ENCODE measurements around the gene SNRPA. TPM values are rescaled to one million over a fixed set of nuclear protein-coding genes. Genes with fewer than 3 reads are reported as not detected.

SNRPA gene
- total RNA-seq, 1 donor, result 34.1 TPM

DNA sequence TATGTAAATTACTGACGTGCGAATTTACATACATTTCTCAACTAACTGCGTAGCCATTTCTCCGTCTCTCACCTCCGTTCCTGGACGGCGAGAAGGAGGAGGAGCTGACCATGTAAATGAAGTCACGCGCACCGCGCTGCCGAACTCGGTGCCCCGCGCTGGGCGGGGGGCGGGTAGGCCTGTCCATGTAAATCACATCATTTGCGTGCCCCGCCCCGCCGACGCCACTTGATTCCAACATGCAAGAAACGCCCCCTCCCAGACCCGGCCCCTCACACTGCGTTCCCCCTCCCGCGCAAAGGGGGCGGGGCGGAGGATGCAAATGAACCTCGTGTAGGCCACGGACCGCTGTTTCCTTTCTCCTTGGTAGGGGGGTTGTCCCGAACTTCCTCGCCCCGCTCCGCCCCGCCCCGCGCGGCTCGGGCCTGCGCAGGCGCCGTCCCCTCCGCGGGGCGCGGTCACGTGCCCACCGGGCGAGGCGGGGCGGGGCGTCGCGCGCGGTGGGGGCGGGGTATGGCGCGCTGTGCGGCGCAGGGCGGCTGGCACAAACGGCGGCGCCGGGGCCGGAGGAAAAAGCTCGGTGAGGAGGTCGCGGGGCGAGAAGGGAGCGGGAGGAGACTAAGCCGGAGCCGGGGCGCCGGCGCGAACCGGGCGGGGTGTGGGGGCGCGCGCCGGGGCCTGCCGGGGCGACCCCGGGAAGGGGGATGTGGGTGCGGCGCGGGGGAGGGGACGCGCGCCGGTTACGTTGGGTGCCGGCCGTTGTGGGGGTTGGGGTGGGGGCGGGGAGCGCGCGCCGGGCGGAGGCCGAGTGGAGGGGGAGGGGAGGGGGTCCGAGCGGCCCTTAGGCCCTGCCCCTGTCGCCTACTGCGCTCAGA is 47.9 kb downstream of the SNRPA start, which contains the start of gene EGLN2:
Gene EGLN2, plus strand, starts transcription at position 509 of the 875 bp plus-strand sequence. CDS start 1,382 bp downstream, outside the sequence.
- DNase-seq (ENCODE audit: low read depth), result peak; percentile 100
- TF ChIP-seq, protein P1, sequence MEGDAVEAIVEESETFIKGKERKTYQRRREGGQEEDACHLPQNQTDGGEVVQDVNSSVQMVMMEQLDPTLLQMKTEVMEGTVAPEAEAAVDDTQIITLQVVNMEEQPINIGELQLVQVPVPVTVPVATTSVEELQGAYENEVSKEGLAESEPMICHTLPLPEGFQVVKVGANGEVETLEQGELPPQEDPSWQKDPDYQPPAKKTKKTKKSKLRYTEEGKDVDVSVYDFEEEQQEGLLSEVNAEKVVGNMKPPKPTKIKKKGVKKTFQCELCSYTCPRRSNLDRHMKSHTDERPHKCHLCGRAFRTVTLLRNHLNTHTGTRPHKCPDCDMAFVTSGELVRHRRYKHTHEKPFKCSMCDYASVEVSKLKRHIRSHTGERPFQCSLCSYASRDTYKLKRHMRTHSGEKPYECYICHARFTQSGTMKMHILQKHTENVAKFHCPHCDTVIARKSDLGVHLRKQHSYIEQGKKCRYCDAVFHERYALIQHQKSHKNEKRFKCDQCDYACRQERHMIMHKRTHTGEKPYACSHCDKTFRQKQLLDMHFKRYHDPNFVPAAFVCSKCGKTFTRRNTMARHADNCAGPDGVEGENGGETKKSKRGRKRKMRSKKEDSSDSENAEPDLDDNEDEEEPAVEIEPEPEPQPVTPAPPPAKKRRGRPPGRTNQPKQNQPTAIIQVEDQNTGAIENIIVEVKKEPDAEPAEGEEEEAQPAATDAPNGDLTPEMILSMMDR (IDR thresholded peaks at IDR 0.05; ENCODE audit: insufficient read depth, low read depth, low read length), result no peak
- peak within 1 kb of the TSS; percentile 90 for H3K4me3 ChIP-seq (ENCODE audit: low read depth, low read length)

DNA sequence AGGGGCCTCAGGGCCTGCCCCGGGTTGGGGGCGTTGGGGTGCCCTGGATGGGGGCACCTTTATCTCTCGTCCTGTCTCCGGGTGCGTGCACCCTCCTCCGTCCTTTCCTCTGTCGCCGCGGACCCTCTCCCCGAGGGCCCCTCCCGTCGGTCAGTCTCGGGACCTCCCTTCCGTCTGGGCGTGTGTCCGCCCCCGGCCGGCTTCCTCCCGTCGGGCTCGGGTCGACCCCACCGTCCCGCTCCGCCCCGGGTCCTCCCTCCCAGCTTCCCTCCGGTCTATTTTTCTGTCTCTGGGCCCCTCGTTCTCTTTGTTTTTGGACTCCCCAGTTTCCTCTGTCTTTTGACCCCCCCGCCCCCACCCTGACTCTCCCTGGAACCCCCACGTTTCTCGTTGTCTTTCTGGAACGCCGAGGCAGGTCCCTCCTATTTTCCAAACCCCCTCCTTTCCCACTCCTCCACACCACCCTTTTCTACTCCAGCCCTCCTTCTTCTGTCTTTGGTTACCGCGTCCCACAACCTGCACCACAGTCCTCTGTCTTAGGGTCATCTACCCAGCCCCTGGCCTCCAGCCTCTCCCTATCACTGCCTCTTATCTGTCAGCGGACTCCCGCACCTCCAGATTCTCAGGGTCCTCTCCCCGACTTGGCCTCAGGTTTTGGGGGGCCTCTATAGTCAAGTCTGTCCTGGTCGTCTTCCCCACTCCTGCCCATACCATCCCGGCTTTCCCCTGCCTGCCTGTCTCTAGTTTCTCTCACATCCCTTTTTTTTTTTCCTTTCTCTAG is 48.7 kb downstream of the SNRPA start:
- peak overlapping the region; percentile 90 for H3K4me3 ChIP-seq (ENCODE audit: low read depth, low read length)
- TF ChIP-seq, protein P1 (IDR thresholded peaks at IDR 0.05; ENCODE audit: insufficient read depth, low read depth, low read length), result no peak
- peak; percentile 42 for DNase-seq (ENCODE audit: low read depth)

DNA sequence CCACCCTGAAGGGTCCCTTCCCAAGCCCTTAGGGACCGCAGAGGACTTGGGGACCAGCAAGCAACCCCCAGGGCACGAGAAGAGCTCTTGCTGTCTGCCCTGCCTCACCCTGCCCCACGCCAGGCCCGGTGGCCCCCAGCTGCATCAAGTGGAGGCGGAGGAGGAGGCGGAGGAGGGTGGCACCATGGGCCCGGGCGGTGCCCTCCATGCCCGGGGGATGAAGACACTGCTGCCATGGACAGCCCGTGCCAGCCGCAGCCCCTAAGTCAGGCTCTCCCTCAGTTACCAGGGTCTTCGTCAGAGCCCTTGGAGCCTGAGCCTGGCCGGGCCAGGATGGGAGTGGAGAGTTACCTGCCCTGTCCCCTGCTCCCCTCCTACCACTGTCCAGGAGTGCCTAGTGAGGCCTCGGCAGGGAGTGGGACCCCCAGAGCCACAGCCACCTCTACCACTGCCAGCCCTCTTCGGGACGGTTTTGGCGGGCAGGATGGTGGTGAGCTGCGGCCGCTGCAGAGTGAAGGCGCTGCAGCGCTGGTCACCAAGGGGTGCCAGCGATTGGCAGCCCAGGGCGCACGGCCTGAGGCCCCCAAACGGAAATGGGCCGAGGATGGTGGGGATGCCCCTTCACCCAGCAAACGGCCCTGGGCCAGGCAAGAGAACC is 49.5 kb downstream of the SNRPA start:
- peak overlapping the region; percentile 90 for H3K4me3 ChIP-seq (ENCODE audit: low read depth, low read length)
- TF ChIP-seq, protein P1 (IDR thresholded peaks at IDR 0.05; ENCODE audit: insufficient read depth, low read depth, low read length), result no peak
- no peak for DNase-seq (ENCODE audit: low read depth)

DNA sequence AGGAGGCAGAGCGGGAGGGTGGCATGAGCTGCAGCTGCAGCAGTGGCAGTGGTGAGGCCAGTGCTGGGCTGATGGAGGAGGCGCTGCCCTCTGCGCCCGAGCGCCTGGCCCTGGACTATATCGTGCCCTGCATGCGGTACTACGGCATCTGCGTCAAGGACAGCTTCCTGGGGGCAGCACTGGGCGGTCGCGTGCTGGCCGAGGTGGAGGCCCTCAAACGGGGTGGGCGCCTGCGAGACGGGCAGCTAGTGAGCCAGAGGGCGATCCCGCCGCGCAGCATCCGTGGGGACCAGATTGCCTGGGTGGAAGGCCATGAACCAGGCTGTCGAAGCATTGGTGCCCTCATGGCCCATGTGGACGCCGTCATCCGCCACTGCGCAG is 50.0 kb downstream of the SNRPA start:
- H3K4me3 ChIP-seq (ENCODE audit: low read depth, low read length), result peak overlapping the region; percentile 90
- TF ChIP-seq, protein P1 (IDR thresholded peaks at IDR 0.05; ENCODE audit: insufficient read depth, low read depth, low read length), result no peak
- no peak for DNase-seq (ENCODE audit: low read depth)

DNA sequence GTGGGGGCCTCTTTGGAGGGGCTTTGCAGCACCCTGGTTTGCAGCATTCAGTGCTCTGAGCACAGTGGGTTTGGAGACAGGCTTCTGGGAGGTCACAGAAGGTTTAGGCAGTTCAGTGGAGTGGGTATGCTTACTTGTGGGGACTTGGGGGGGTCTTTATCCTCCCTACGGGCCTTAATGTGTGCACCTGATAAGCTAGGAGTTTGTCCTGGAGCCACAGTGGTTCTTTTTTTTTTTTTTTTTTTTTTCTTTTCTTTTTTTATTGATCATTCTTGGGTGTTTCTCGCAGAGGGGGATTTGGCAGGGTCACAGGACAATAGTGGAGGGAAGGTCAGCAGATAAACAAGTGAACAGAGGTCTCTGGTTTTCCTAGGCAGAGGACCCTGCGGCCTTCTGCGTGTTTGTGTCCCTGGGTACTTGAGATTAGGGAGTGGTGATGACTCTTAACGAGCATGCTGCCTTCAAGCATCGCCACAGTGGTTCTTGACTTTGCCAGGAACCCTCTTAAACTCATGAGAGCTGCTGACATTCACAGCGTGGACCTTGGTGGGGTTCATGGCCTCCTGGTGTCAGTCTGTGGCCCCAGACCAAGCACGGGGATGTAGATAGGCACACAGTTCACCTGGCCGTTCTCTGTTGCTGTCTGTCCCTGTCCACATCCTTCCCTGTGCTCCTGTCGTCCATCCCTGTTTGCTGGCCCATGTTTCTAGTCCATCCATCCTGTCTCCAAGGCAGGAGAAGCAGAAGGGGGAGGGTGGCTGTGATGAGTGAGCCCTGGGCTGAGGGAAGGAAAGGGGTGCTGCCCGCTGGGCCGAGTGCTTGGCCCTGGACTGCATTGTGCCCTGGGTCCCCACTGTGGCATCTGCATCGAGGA is 50.7 kb downstream of the SNRPA start:
- peak overlapping the region; percentile 90 for H3K4me3 ChIP-seq (ENCODE audit: low read depth, low read length)
- TF ChIP-seq, protein P1 (IDR thresholded peaks at IDR 0.05; ENCODE audit: insufficient read depth, low read depth, low read length), result no peak

More for the DNA sequence above, 50.7 kb downstream of the SNRPA start:
- no peak for DNase-seq (ENCODE audit: low read depth)

Data from fibroblast of villous mesenchyme (primary cell).